ENCODE data around the gene MAP3K2. TPM values are rescaled to one million over a fixed set of nuclear protein-coding genes. Genes with fewer than 3 reads are reported as not detected.

Gene MAP3K2
- total RNA-seq, 4 donors from 2014 or later = 34.2 to 69.5 (median 61.1) TPM

- no peaks in the 10 kb centered on the region for H3K9me3 ChIP-seq
- H3K4me3 ChIP-seq = no peak overlapping the region
- TF ChIP-seq CTCF (IDR thresholded peaks at IDR 0.05) (no peak), POLR2A (IDR thresholded peaks at IDR 0.05) (no peak), EP300 (IDR thresholded peaks at IDR 0.05) (no peak)
- peaks cover 0 to 25% (median 0%) of the 10 kb centered on the region in 3 donors for H3K36me3 ChIP-seq
- no peak for DNase-seq (ENCODE audit: low spot score in 2 of 2)
- H3K27me3 ChIP-seq = peaks cover 0 to 18% of the 10 kb centered on the region in 2 donors
- H3K4me1 ChIP-seq = no peaks in the 10 kb centered on the region
- no peak overlapping the region for H3K27ac ChIP-seq
- 83 to 88% methylated on average over 4 of the region's 4 CpGs for WGBS, 2 donors
Measured at GRCh38 chr2:127429291-127429690, 41.5 kb upstream of the MAP3K2 start.

- TF ChIP-seq POLR2A (IDR thresholded peaks at IDR 0.05) (no peak), CTCF (IDR thresholded peaks at IDR 0.05) (no peak), EP300 (IDR thresholded peaks at IDR 0.05) (no peak)
- H3K9me3 ChIP-seq = no peaks in the 10 kb centered on the region
- H3K27ac ChIP-seq = no peak overlapping the region
- no peak overlapping the region for H3K4me3 ChIP-seq
- no peak for DNase-seq (ENCODE audit: low spot score in 2 of 2)
- peaks cover 0 to 25% (median 0%) of the 10 kb centered on the region in 3 donors for H3K36me3 ChIP-seq
- peaks cover 0 to 2% (median 2%) of the 10 kb centered on the region in 4 donors for H3K4me1 ChIP-seq
- 89 to 96% methylated on average over 6 of the region's 6 CpGs for WGBS, 2 donors
- peaks cover 0 to 23% of the 10 kb centered on the region in 2 donors for H3K27me3 ChIP-seq
Measured at GRCh38 chr2:127428815-127429109, 41.0 kb upstream of the MAP3K2 start.

GRCh38 chr2:127428057-127428814 lies 40.5 kb upstream of the MAP3K2 start:
- Histone ChIP-seq H3K27me3 (peaks cover 0 to 29% of the 10 kb centered on the region in 2 donors), H3K4me3 (no peak overlapping the region), H3K9me3 (no peaks in the 10 kb centered on the region), H3K27ac (no peak overlapping the region), H3K36me3 (peaks cover 0 to 25% (median 0%) of the 10 kb centered on the region in 3 donors), H3K4me1 (peaks cover 0 to 7% (median 7%) of the 10 kb centered on the region in 4 donors)
- TF ChIP-seq POLR2A (IDR thresholded peaks at IDR 0.05) (no peak), CTCF (IDR thresholded peaks at IDR 0.05) (no peak), EP300 (IDR thresholded peaks at IDR 0.05) (no peak)
- no peak for DNase-seq (ENCODE audit: low spot score in 2 of 2)
- WGBS, 2 donors = 93 to 95% methylated on average over 28 to 36 of the region's 36 CpGs

GRCh38 chr2:127427376-127428056 lies 39.7 kb upstream of the MAP3K2 start:
- WGBS, 2 donors = 89 to 90% methylated on average over 6 to 7 of the region's 7 CpGs

More at GRCh38 chr2:127427376-127428056, 39.7 kb upstream of the MAP3K2 start:
- no peak overlapping the region for H3K4me3 ChIP-seq
- no peak for DNase-seq (ENCODE audit: low spot score in 2 of 2)
- peaks cover 0 to 25% (median 0%) of the 10 kb centered on the region in 3 donors for H3K36me3 ChIP-seq
- peaks cover 0 to 15% (median 10%) of the 10 kb centered on the region in 4 donors for H3K4me1 ChIP-seq
- no peak overlapping the region for H3K27ac ChIP-seq
- H3K27me3 ChIP-seq = peaks cover 0 to 36% of the 10 kb centered on the region in 2 donors
- no peaks in the 10 kb centered on the region for H3K9me3 ChIP-seq
- TF ChIP-seq EP300 (IDR thresholded peaks at IDR 0.05) (no peak), CTCF (IDR thresholded peaks at IDR 0.05) (no peak)
